HG03469 (cell line): ENCODE results near the gene CCDC116.
"Not testable (repeated sequence)": the region's sequence is repeated elsewhere in the genome, so short reads cannot be mapped to it uniquely, and the experiment has no call there.

Source experiments
- ATAC-seq: cut with Tn5 transposase; IDR thresholded peaks from one replicate; pipeline ENCODE4 v1.9.1; 2021; ENCODE audit warnings: mild to moderate bottlenecking, moderate library complexity, moderate number of reproducible peaks; ENCODE audit not compliant: unreplicated experiment

CCDC116 gene

GRCh38 chr22:21609556-21610157 is 22.9 kb upstream of the CCDC116 start:
- ATAC-seq: not testable (repeated sequence)

- ATAC-seq: no peak
These were observed 21.2 kb upstream of the CCDC116 start for GRCh38 chr22:21611210-21611977.

GRCh38 chr22:21612858-21613257 is 19.7 kb upstream of the CCDC116 start:
- ATAC-seq: no peak

GRCh38 chr22:21613553-21614233 is 18.9 kb upstream of the CCDC116 start:
- no peak for ATAC-seq

GRCh38 chr22:21615731-21616130 is 16.8 kb upstream of the CCDC116 start:
- no peak for ATAC-seq

GRCh38 chr22:21617337-21617736 is 15.2 kb upstream of the CCDC116 start:
- not testable (repeated sequence) for ATAC-seq

GRCh38 chr22:21621025-21621424 is 11.5 kb upstream of the CCDC116 start:
- no peak for ATAC-seq

GRCh38 chr22:21622011-21622918 is 10.3 kb upstream of the CCDC116 start:
- no peak for ATAC-seq

- ATAC-seq: no peak
These were observed 9.5 kb upstream of the CCDC116 start for GRCh38 chr22:21622919-21623647.

- ATAC-seq: no peak
These were observed 9.0 kb upstream of the CCDC116 start for GRCh38 chr22:21623648-21623970.

- no peak for ATAC-seq
These were observed 8.3 kb upstream of the CCDC116 start for GRCh38 chr22:21624120-21624879.

- no peak for ATAC-seq
These were observed 7.4 kb upstream of the CCDC116 start for GRCh38 chr22:21624880-21625791.

- no peak for ATAC-seq
These were observed 6.4 kb upstream of the CCDC116 start for GRCh38 chr22:21626073-21626734.

GRCh38 chr22:21626735-21627469 is 5.7 kb upstream of the CCDC116 start:
- ATAC-seq: no peak

- ATAC-seq: no peak
These were observed 3.9 kb upstream of the CCDC116 start for GRCh38 chr22:21628386-21629254.
